Neural progenitor cell (in vitro differentiated cells): ENCODE data around the gene INHBE. TPM values are rescaled to one million over a fixed set of nuclear protein-coding genes. Genes with fewer than 3 reads are reported as not detected.
"Not testable (repeated sequence)": the region's sequence is repeated elsewhere in the genome, so short reads cannot be mapped to it uniquely, and the experiment has no call there.

Source experiments
- DNase-seq: peaks from one replicate; pipeline ENCODE4 v3.0.0-alpha.2; 2016; ENCODE audit warnings: low spot score
- H2AFZ ChIP-seq: fragments of 200-600 bp; sonication (generic); replicated peaks from 2 replicates; pipeline ENCODE4 v1.6.1; 2016; ENCODE audit warnings: antibody characterized with exemption
- H3F3A ChIP-seq: fragments of 200-600 bp; sonication (generic); 2 replicates; pipeline ENCODE4 v1.6.1; 2016; ENCODE audit warnings: antibody characterized with exemption, low read depth
- H3K27ac ChIP-seq: fragments of 200-600 bp; sonication (generic); 2 replicates; pipeline ENCODE4 v1.5.1; 2016; ENCODE audit warnings: mild to moderate bottlenecking
- H3K27me3 ChIP-seq: fragments of 200-600 bp; sonication (generic); 2 replicates; pipeline ENCODE4 v1.6.1; 2016; ENCODE audit warnings: mild to moderate bottlenecking, moderate library complexity
- H3K36me3 ChIP-seq: fragments of 200-600 bp; sonication (generic); 2 replicates; pipeline ENCODE4 v1.5.1; 2016
- H3K4me1 ChIP-seq: fragments of 200-600 bp; sonication (generic); 2 replicates; pipeline ENCODE4 v1.6.1; 2016; ENCODE audit warnings: mixed run types
- H3K4me2 ChIP-seq: fragments of 200-600 bp; sonication (generic); 2 replicates; pipeline ENCODE4 v1.6.1; 2016
- H3K4me3 ChIP-seq: fragments of 200-600 bp; sonication (generic); 2 replicates; pipeline ENCODE4 v1.5.1; 2016
- H3K79me2 ChIP-seq: fragments of 200-600 bp; sonication (generic); 2 replicates; pipeline ENCODE4 v1.6.1; 2016; ENCODE audit warnings: low read depth
- H3K9ac ChIP-seq: fragments of 200-600 bp; sonication (generic); 2 replicates; pipeline ENCODE4 v1.6.1; 2016
- H3K9me3 ChIP-seq: fragments of 200-600 bp; sonication (generic); 2 replicates; pipeline ENCODE4 v1.5.1; 2016; ENCODE audit warnings: low read depth
- H4K20me1 ChIP-seq: fragments of 200-600 bp; sonication (generic); 2 replicates; pipeline ENCODE4 v1.6.1; 2016; ENCODE audit warnings: low read depth
- H3K27ac Mint-ChIP-seq: 3 replicates; pipeline ENCODE4 v1.8.0; 2021; ENCODE audit warnings: mixed read lengths
- H3K27me3 Mint-ChIP-seq: 2 replicates; pipeline ENCODE4 v1.8.0; 2022; ENCODE audit warnings: low read depth, mild to moderate bottlenecking, inconsistent platforms, moderate library complexity, mixed read lengths; ENCODE audit not compliant: insufficient read depth
- H3K36me3 Mint-ChIP-seq: 3 replicates; pipeline ENCODE4 v1.8.0; 2021; ENCODE audit warnings: mixed read lengths
- H3K4me1 Mint-ChIP-seq: 3 replicates; pipeline ENCODE4 v1.8.0; 2021; ENCODE audit warnings: mixed read lengths
- H3K4me3 Mint-ChIP-seq: 3 replicates; pipeline ENCODE4 v1.8.0; 2021; ENCODE audit warnings: mild to moderate bottlenecking, moderate library complexity, mixed read lengths
- H3K9me3 Mint-ChIP-seq: 3 replicates; pipeline ENCODE4 v1.8.0; 2020; ENCODE audit warnings: mixed read lengths
- CTCF ChIP-seq: fragments of 200-600 bp; sonication (generic); IDR thresholded peaks from 2 replicates; pipeline ENCODE4 v1.5.1; 2017; ENCODE audit warnings: antibody characterized with exemption, mild to moderate bottlenecking
- EZH2 ChIP-seq: fragments of 200-600 bp; sonication (generic); IDR thresholded peaks from 2 replicates; pipeline ENCODE4 v1.6.1; 2017; ENCODE audit warnings: antibody characterized with exemption, mild to moderate bottlenecking, moderate library complexity
- EZH2phosphoT487 ChIP-seq: fragments of 200-600 bp; sonication (generic); IDR thresholded peaks from 2 replicates; pipeline ENCODE4 v1.6.1; 2017; ENCODE audit warnings: antibody characterized with exemption
- total RNA-seq: library from RNA; depleted of rRNA; stranded (reverse); fragments of >200 nt; gene quantifications from 2 replicates; pipeline ENCODE4 v1.2.3, GENCODE V29; 2015; ENCODE audit warnings: low replicate concordance

Gene INHBE
- total RNA-seq, 1 donor from 2014 or later = not detected

GRCh38 chr12:57419495-57419894 lies 35.6 kb upstream of the INHBE start:
- no peak for DNase-seq
- Mint-ChIP-seq H3K4me3 (no peak overlapping the region), H3K36me3 (peaks cover 22% of the 10 kb centered on the region), H3K27me3 (no peaks in the 10 kb centered on the region), H3K9me3 (no peaks in the 10 kb centered on the region), H3K4me1 (peaks cover 8% of the 10 kb centered on the region), H3K27ac (no peak overlapping the region)
- H2AFZ ChIP-seq = no peak overlapping the region
- no peaks in the 10 kb centered on the region for H3K27me3 ChIP-seq
- peaks cover 78% of the 10 kb centered on the region for H3K79me2 ChIP-seq
- H3K4me3 ChIP-seq = no peak overlapping the region
- H3K9me3 ChIP-seq = no peaks in the 10 kb centered on the region
- H3K4me1 ChIP-seq = peaks cover 7% of the 10 kb centered on the region
- H4K20me1 ChIP-seq = peaks cover 32% of the 10 kb centered on the region
- no peaks in the 10 kb centered on the region for H3F3A ChIP-seq
- H3K36me3 ChIP-seq = no peaks in the 10 kb centered on the region
- no peak overlapping the region for H3K4me2 ChIP-seq
- TF ChIP-seq EZH2phosphoT487 = no peak
- TF ChIP-seq CTCF = no peak
- no peak for TF ChIP-seq EZH2
- H3K27ac ChIP-seq = no peak overlapping the region
- no peak overlapping the region for H3K9ac ChIP-seq

GRCh38 chr12:57420482-57420881 lies 34.6 kb upstream of the INHBE start:
- no peaks in the 10 kb centered on the region for H3K4me1 ChIP-seq
- no peak overlapping the region for H3K27ac ChIP-seq
- no peaks in the 10 kb centered on the region for H3F3A ChIP-seq
- DNase-seq = no peak
- TF ChIP-seq EZH2 (no peak), EZH2phosphoT487 (no peak), CTCF (no peak)
- peaks cover 22% of the 10 kb centered on the region for H4K20me1 ChIP-seq
- no peaks in the 10 kb centered on the region for H3K36me3 ChIP-seq
- Mint-ChIP-seq H3K9me3 (no peaks in the 10 kb centered on the region), H3K27ac (no peak overlapping the region), H3K27me3 (no peaks in the 10 kb centered on the region), H3K4me3 (no peak overlapping the region), H3K36me3 (peaks cover 24% of the 10 kb centered on the region), H3K4me1 (peaks cover 2% of the 10 kb centered on the region)
- H3K79me2 ChIP-seq = peaks cover 76% of the 10 kb centered on the region
- no peak overlapping the region for H3K4me2 ChIP-seq
- H3K9ac ChIP-seq = no peak overlapping the region
- no peaks in the 10 kb centered on the region for H3K9me3 ChIP-seq
- no peak overlapping the region for H3K4me3 ChIP-seq
- H3K27me3 ChIP-seq = no peaks in the 10 kb centered on the region
- H2AFZ ChIP-seq = no peak overlapping the region

GRCh38 chr12:57426948-57427347 lies 28.2 kb upstream of the INHBE start:
- not testable (repeated sequence) for H3K27ac ChIP-seq, H3K27ac Mint-ChIP-seq, H3K27me3 ChIP-seq, H3K9ac ChIP-seq, H3K36me3 ChIP-seq, H3K27me3 Mint-ChIP-seq, H3K9me3 Mint-ChIP-seq, DNase-seq, H4K20me1 ChIP-seq, H3K4me3 ChIP-seq, H3K9me3 ChIP-seq, H3K4me2 ChIP-seq, H3K4me3 Mint-ChIP-seq, H2AFZ ChIP-seq
- peaks cover 25% of the 10 kb centered on the region for H3K4me1 Mint-ChIP-seq
- peaks cover 20% of the 10 kb centered on the region for H3F3A ChIP-seq
- peaks cover 24% of the 10 kb centered on the region for H3K36me3 Mint-ChIP-seq
- peaks cover 11% of the 10 kb centered on the region for H3K4me1 ChIP-seq
- H3K79me2 ChIP-seq = peaks cover 72% of the 10 kb centered on the region

GRCh38 chr12:57428965-57429364 lies 26.1 kb upstream of the INHBE start:
- peak overlapping the region; percentile 91 for H3K27ac Mint-ChIP-seq

More at GRCh38 chr12:57428965-57429364, 26.1 kb upstream of the INHBE start:
- Mint-ChIP-seq H3K27me3 (peaks cover 4% of the 10 kb centered on the region), H3K36me3 (peaks cover 16% of the 10 kb centered on the region), H3K4me3 (peak overlapping the region; percentile 98), H3K4me1 (peaks cover 25% of the 10 kb centered on the region), H3K9me3 (no peaks in the 10 kb centered on the region)
- no peak for TF ChIP-seq EZH2phosphoT487
- no peak for TF ChIP-seq EZH2
- TF ChIP-seq CTCF = no peak
- no peak overlapping the region for H3K9ac ChIP-seq
- no peak for DNase-seq
- H4K20me1 ChIP-seq = peaks cover 4% of the 10 kb centered on the region
- H2AFZ ChIP-seq = no peak overlapping the region
- peak overlapping the region; percentile 64 for H3K4me3 ChIP-seq
- H3K4me1 ChIP-seq = peaks cover 11% of the 10 kb centered on the region
- peak overlapping the region; percentile 93 for H3K4me2 ChIP-seq
- H3K36me3 ChIP-seq = no peaks in the 10 kb centered on the region
- no peak overlapping the region for H3K27ac ChIP-seq
- peaks cover 24% of the 10 kb centered on the region for H3F3A ChIP-seq
- H3K79me2 ChIP-seq = peaks cover 60% of the 10 kb centered on the region
- H3K27me3 ChIP-seq = no peaks in the 10 kb centered on the region
- no peaks in the 10 kb centered on the region for H3K9me3 ChIP-seq
